GM18498 (cell line): ENCODE measurements around the gene SLC1A2.
"Not testable (repeated sequence)": the region's sequence is repeated elsewhere in the genome, so short reads cannot be mapped to it uniquely, and the experiment has no call there.

Source experiments
- ATAC-seq: cut with Tn5 transposase; IDR thresholded peaks from one replicate; pipeline ENCODE4 v1.9.1; 2021; ENCODE audit warnings: mild to moderate bottlenecking, moderate library complexity; ENCODE audit not compliant: unreplicated experiment

The SLC1A2 gene

GRCh38 chr11:35232891-35233330 is 186.4 kb downstream of the SLC1A2 start:
- no peak for ATAC-seq

GRCh38 chr11:35231076-35231860 is 188.1 kb downstream of the SLC1A2 start:
- ATAC-seq, result no peak

GRCh38 chr11:35230388-35230787 is 189.0 kb downstream of the SLC1A2 start:
- no peak for ATAC-seq

GRCh38 chr11:35228328-35228725 is 191.0 kb downstream of the SLC1A2 start:
- ATAC-seq, result no peak

- no peak for ATAC-seq
These were observed 191.6 kb downstream of the SLC1A2 start for GRCh38 chr11:35227576-35228327.

GRCh38 chr11:35226756-35227155 is 192.6 kb downstream of the SLC1A2 start:
- not testable (repeated sequence) for ATAC-seq

GRCh38 chr11:35225946-35226520 is 193.3 kb downstream of the SLC1A2 start:
- ATAC-seq, result no peak

GRCh38 chr11:35223991-35224390 is 195.4 kb downstream of the SLC1A2 start:
- ATAC-seq, result no peak

GRCh38 chr11:35223371-35223796 is 196.0 kb downstream of the SLC1A2 start:
- no peak for ATAC-seq

- no peak for ATAC-seq
These were observed 200.4 kb downstream of the SLC1A2 start for GRCh38 chr11:35218956-35219355.

- no peak for ATAC-seq
These were observed 202.2 kb downstream of the SLC1A2 start for GRCh38 chr11:35216962-35217678.

GRCh38 chr11:35215945-35216344 is 203.4 kb downstream of the SLC1A2 start:
- ATAC-seq, result no peak

- no peak for ATAC-seq
These were observed 204.6 kb downstream of the SLC1A2 start for GRCh38 chr11:35214792-35215193.

GRCh38 chr11:35214226-35214770 is 205.1 kb downstream of the SLC1A2 start:
- ATAC-seq, result no peak

GRCh38 chr11:35211952-35212351 is 207.4 kb downstream of the SLC1A2 start:
- no peak for ATAC-seq

GRCh38 chr11:35210876-35211546 is 208.3 kb downstream of the SLC1A2 start:
- ATAC-seq, result no peak

- ATAC-seq, result no peak
These were observed 210.6 kb downstream of the SLC1A2 start for GRCh38 chr11:35208795-35209194.

GRCh38 chr11:35207471-35208403 is 211.6 kb downstream of the SLC1A2 start:
- no peak for ATAC-seq

- no peak for ATAC-seq
These were observed 212.7 kb downstream of the SLC1A2 start for GRCh38 chr11:35206616-35207015.
